ENCODE results near the gene NUMA1.

The NUMA1 gene

GRCh38 chr11:72039856-72040401 is 40.4 kb downstream of the NUMA1 start:
- ChIA-PET POLR2A (interaction anchor here (0.8 to 1.9 kb wide), 4 partner anchors 9 to 72 kb away, joined by 3 to 6 read pairs (median 4); no protein-coding TSS in a partner anchor), CTCF (interaction anchor here (0.6 to 2.5 kb wide), 5 partner anchors 15 to 339 kb away, joined by 3 to 14 read pairs (median 5); no protein-coding TSS in a partner anchor)
- no peak for DNase-seq (ENCODE audit: extremely low spot score)
- TF ChIP-seq FOXA1 (IDR thresholded peaks at IDR 0.05): no peak
- TF ChIP-seq BHLHE40 (IDR thresholded peaks at IDR 0.05; ENCODE audit: borderline replicate concordance): no peak
- TF ChIP-seq SP1 (IDR thresholded peaks at IDR 0.05): no peak
- no peak for TF ChIP-seq ARNT (IDR thresholded peaks at IDR 0.05)
- no peak for TF ChIP-seq LEF1 (IDR thresholded peaks at IDR 0.05; ENCODE audit: borderline replicate concordance)
- TF ChIP-seq L3MBTL2 (conservative IDR thresholded peaks at IDR 0.05): no peak
- TF ChIP-seq, protein P1, sequence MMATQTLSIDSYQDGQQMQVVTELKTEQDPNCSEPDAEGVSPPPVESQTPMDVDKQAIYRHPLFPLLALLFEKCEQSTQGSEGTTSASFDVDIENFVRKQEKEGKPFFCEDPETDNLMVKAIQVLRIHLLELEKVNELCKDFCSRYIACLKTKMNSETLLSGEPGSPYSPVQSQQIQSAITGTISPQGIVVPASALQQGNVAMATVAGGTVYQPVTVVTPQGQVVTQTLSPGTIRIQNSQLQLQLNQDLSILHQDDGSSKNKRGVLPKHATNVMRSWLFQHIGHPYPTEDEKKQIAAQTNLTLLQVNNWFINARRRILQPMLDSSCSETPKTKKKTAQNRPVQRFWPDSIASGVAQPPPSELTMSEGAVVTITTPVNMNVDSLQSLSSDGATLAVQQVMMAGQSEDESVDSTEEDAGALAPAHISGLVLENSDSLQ (IDR thresholded peaks at IDR 0.05): no peak
- no peak for TF ChIP-seq NFRKB (IDR thresholded peaks at IDR 0.05)
- TF ChIP-seq ZNF384 (IDR thresholded peaks at IDR 0.05): no peak
- TF ChIP-seq FOXM1 (IDR thresholded peaks at IDR 0.05; ENCODE audit: borderline replicate concordance): no peak
- no peak for TF ChIP-seq SUZ12 (IDR thresholded peaks at IDR 0.05)
- no peak for TF ChIP-seq FOXK2 (IDR thresholded peaks at IDR 0.05)
- no peak for TF ChIP-seq TARDBP (IDR thresholded peaks at IDR 0.05)
- no peak for TF ChIP-seq ELF4 (IDR thresholded peaks at IDR 0.05)

GRCh38 chr11:72039031-72039855 is 41.1 kb downstream of the NUMA1 start:
- TF ChIP-seq BHLHE40 (IDR thresholded peaks at IDR 0.05; ENCODE audit: borderline replicate concordance) (no peak), FOXM1 (IDR thresholded peaks at IDR 0.05; ENCODE audit: borderline replicate concordance) (no peak), L3MBTL2 (conservative IDR thresholded peaks at IDR 0.05) (no peak), SP1 (IDR thresholded peaks at IDR 0.05) (no peak)
- TF ChIP-seq, protein P1 (IDR thresholded peaks at IDR 0.05): no peak
- POLR2A ChIA-PET: interaction anchor here (1.3 to 1.9 kb wide), 2 partner anchors 8 to 14 kb away, joined by 4 to 6 read pairs; no protein-coding TSS in a partner anchor
- DNase-seq (ENCODE audit: extremely low spot score): no peak
- CTCF ChIA-PET: interaction anchor here (0.6 to 2.5 kb wide), 4 partner anchors 10 to 135 kb away, joined by 3 to 14 read pairs (median 3); no protein-coding TSS in a partner anchor

GRCh38 chr11:72038491-72038890 is 41.9 kb downstream of the NUMA1 start:
- ChIA-PET POLR2A (no interaction called here), CTCF (interaction anchor here (0.6 to 2.5 kb wide), 3 partner anchors 10 to 136 kb away, joined by 3 to 14 read pairs (median 3); no protein-coding TSS in a partner anchor)
- TF ChIP-seq NFRKB (IDR thresholded peaks at IDR 0.05) (no peak), TARDBP (IDR thresholded peaks at IDR 0.05) (no peak), FOXA1 (IDR thresholded peaks at IDR 0.05) (no peak), FOXM1 (IDR thresholded peaks at IDR 0.05; ENCODE audit: borderline replicate concordance) (no peak), HDGF (IDR thresholded peaks at IDR 0.05; ENCODE audit: borderline replicate concordance) (no peak), CTBP1 (IDR thresholded peaks at IDR 0.05; ENCODE audit: borderline replicate concordance) (no peak), SP1 (IDR thresholded peaks at IDR 0.05) (no peak), FOXK2 (IDR thresholded peaks at IDR 0.05) (no peak), L3MBTL2 (conservative IDR thresholded peaks at IDR 0.05) (no peak), ZNF384 (IDR thresholded peaks at IDR 0.05) (no peak), SUZ12 (IDR thresholded peaks at IDR 0.05) (no peak), BHLHE40 (IDR thresholded peaks at IDR 0.05; ENCODE audit: borderline replicate concordance) (no peak), ARNT (IDR thresholded peaks at IDR 0.05) (no peak), LEF1 (IDR thresholded peaks at IDR 0.05; ENCODE audit: borderline replicate concordance) (no peak)
- TF ChIP-seq, protein P1 (IDR thresholded peaks at IDR 0.05): no peak

DNA sequence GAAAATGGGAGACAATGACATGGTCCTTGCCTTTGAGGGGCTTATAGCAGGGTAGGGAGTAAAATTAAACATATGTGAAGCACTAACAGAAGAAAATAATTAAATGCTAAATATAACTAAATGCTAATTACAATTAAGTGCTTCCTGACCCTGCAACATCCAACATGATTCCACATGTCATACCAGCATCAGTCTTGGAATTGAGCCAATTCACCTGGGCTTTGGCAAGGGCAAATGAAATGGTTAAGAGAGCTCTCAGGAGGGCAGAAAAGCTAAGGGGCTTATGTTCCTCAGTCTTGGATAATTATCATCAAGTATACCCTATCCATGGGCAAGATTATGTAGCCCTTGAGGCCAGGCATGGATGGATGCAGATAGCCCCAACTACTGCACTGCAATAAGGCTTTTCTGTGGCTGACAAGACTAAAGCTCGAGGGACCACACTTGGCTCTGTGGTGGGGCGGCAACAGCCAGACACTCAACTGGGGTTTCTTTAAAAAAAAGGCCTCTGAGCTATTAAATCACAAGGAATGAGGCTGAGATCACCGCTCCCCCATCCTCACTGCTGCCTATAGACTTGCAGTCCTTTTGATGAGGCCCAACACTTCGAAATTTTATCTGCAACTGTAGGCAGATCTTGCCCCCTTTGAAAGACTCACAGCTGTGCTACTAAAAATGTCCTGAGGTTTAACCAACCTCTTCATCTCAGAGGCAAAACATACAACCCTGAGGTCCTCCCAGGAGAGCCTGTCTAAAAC is 42.6 kb downstream of the NUMA1 start:
- POLR2A ChIA-PET: no interaction called here
- no peak for DNase-seq (ENCODE audit: extremely low spot score)
- CTCF ChIA-PET: interaction anchor here (2.5 kb wide), 1 partner anchor 13 kb away, joined by 14 read pairs; no protein-coding TSS in a partner anchor
- no peak for TF ChIP-seq TARDBP (IDR thresholded peaks at IDR 0.05)
- no peak for TF ChIP-seq ZNF384 (IDR thresholded peaks at IDR 0.05)
- no peak for TF ChIP-seq NFRKB (IDR thresholded peaks at IDR 0.05)
- no peak for TF ChIP-seq HDGF (IDR thresholded peaks at IDR 0.05; ENCODE audit: borderline replicate concordance)
- no peak for TF ChIP-seq BHLHE40 (IDR thresholded peaks at IDR 0.05; ENCODE audit: borderline replicate concordance)
- TF ChIP-seq, protein P1 (IDR thresholded peaks at IDR 0.05): no peak
- no peak for TF ChIP-seq ARNT (IDR thresholded peaks at IDR 0.05)
- no peak for TF ChIP-seq CTBP1 (IDR thresholded peaks at IDR 0.05; ENCODE audit: borderline replicate concordance)
- no peak for TF ChIP-seq SUZ12 (IDR thresholded peaks at IDR 0.05)
- no peak for TF ChIP-seq ELF4 (IDR thresholded peaks at IDR 0.05)
- TF ChIP-seq LEF1 (IDR thresholded peaks at IDR 0.05; ENCODE audit: borderline replicate concordance): no peak
- no peak for TF ChIP-seq FOXM1 (IDR thresholded peaks at IDR 0.05; ENCODE audit: borderline replicate concordance)
- no peak for TF ChIP-seq L3MBTL2 (conservative IDR thresholded peaks at IDR 0.05)
- no peak for TF ChIP-seq SP1 (IDR thresholded peaks at IDR 0.05)
- TF ChIP-seq FOXK2 (IDR thresholded peaks at IDR 0.05): no peak

More at GRCh38 chr11:72038491-72038890, 41.9 kb downstream of the NUMA1 start:
- no peak for DNase-seq (ENCODE audit: extremely low spot score)

All from HEK293T (cell line).